T-helper 1 cell treated with Interleukin-12 subunit alpha and Interleukin-12 subunit beta and Interleukin-4 antibody, amounts not matched to agents 30 μg/mL and 1 μg/mL, for 36 hours (primary cell): ENCODE data around the gene LNP1.
A peak's percentile ranks its signal among the peaks of the same experiment; 100 is the strongest.

ENCODE experiments used
- H3K27ac Mint-ChIP-seq: one replicate; pipeline ENCODE4 v1.8.0; 2021; ENCODE audit warnings: mild to moderate bottlenecking, mixed read lengths
- H3K27me3 Mint-ChIP-seq: one replicate; pipeline ENCODE4 v1.8.0; 2021; ENCODE audit warnings: low read depth, mixed read lengths
- H3K36me3 Mint-ChIP-seq: one replicate; pipeline ENCODE4 v1.8.0; 2021; ENCODE audit warnings: low read depth, mixed read lengths
- H3K4me1 Mint-ChIP-seq: one replicate; pipeline ENCODE4 v1.8.0; 2021; ENCODE audit warnings: low read depth, mixed read lengths
- H3K4me3 Mint-ChIP-seq: one replicate; pipeline ENCODE4 v1.8.0; 2021; ENCODE audit warnings: mild to moderate bottlenecking, moderate library complexity, mixed read lengths
- H3K9me3 Mint-ChIP-seq: one replicate; pipeline ENCODE4 v1.8.0; 2021; ENCODE audit warnings: mixed read lengths

The LNP1 gene

GRCh38 chr3:100384733-100385525 is 16.4 kb upstream of the LNP1 start:
- Mint-ChIP-seq H3K4me1 (peaks cover 9% of the 10 kb centered on the region), H3K4me3 (no peak overlapping the region), H3K9me3 (peaks cover 13% of the 10 kb centered on the region), H3K27ac (no peak overlapping the region), H3K36me3 (peaks cover 33% of the 10 kb centered on the region), H3K27me3 (no peaks in the 10 kb centered on the region)

DNA sequence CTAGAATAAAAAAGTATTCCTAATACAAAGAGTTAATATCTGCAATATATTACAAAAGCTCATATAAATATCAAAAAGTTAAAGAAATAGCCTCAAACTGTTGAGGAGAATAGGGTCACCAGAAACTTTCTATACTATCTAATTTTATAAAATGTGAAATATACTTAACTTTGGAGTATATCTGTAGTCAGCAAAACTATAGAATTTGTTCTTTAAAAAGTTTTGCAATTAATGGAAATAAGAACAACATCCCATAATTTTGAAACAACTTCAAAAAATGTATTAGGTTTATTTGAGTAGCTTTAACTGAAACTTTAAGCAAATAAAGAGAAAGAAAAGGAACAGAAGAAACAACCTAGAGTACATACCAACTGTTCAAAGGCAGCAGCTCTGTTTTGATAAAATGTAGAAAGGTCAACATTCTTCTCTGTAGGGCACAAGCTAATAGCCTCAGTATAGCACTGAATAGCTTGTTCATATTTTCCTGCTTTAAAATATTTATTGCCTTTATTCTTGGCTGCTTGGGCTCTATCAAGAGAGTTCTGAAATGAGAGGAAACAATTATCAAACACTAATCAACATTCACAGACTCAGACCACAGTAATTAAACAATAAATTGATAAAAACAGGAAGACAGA is 14.8 kb upstream of the LNP1 start:
- Mint-ChIP-seq H3K4me1 (peaks cover 9% of the 10 kb centered on the region), H3K4me3 (no peak overlapping the region), H3K9me3 (peaks cover 13% of the 10 kb centered on the region), H3K27me3 (no peaks in the 10 kb centered on the region), H3K36me3 (peaks cover 27% of the 10 kb centered on the region), H3K27ac (no peak overlapping the region)

DNA sequence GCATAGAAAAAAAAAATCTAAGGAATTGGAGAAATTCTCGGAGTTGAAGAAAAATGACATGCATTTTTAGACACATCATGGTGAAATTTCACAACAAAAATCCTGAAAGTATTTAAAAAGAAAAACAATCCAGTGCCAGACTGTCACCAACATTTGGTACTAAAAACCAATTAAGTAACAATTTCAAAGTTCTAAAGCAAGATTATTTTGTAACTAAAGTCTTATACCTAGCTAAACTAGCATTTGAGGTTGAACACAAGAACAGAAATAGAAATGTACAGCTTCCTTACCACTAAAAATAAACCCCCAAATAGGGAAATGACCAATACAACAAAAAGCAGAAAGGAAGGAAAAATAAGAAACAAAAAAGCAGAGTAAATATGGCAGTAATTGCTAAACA is 12.3 kb upstream of the LNP1 start:
- H3K27me3 Mint-ChIP-seq, result no peaks in the 10 kb centered on the region
- peaks cover 30% of the 10 kb centered on the region for H3K36me3 Mint-ChIP-seq
- no peak overlapping the region for H3K4me3 Mint-ChIP-seq
- H3K27ac Mint-ChIP-seq, result no peak overlapping the region
- peaks cover 13% of the 10 kb centered on the region for H3K9me3 Mint-ChIP-seq
- H3K4me1 Mint-ChIP-seq, result peaks cover 12% of the 10 kb centered on the region

GRCh38 chr3:100395679-100396431 is 5.5 kb upstream of the LNP1 start:
- H3K27ac Mint-ChIP-seq, result no peak overlapping the region
- H3K36me3 Mint-ChIP-seq, result peaks cover 6% of the 10 kb centered on the region
- H3K9me3 Mint-ChIP-seq, result no peaks in the 10 kb centered on the region
- peaks cover 34% of the 10 kb centered on the region for H3K4me1 Mint-ChIP-seq
- H3K4me3 Mint-ChIP-seq, result no peak overlapping the region
- H3K27me3 Mint-ChIP-seq, result no peaks in the 10 kb centered on the region

DNA sequence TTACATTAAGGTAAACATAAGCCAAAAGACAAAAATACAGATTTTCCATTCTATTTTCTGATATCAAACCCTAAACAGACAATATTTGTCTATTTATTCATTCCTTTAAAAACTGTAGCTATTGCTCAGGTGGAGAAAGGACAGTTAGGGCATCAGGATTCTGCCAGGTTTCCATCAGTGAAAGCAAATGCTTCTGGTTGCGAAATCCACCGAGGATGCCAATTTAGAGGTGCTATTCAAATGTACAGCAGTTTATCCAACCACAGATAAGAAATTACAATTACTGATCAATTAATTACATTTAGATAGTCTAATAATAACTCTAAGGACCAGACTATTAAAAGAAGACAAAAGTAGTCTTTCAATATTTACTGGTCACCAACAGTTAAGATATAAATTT is 4.4 kb upstream of the LNP1 start:
- H3K4me1 Mint-ChIP-seq, result peaks cover 36% of the 10 kb centered on the region
- H3K36me3 Mint-ChIP-seq, result peaks cover 3% of the 10 kb centered on the region
- no peaks in the 10 kb centered on the region for H3K9me3 Mint-ChIP-seq
- H3K27me3 Mint-ChIP-seq, result no peaks in the 10 kb centered on the region
- no peak overlapping the region for H3K4me3 Mint-ChIP-seq
- no peak overlapping the region for H3K27ac Mint-ChIP-seq

GRCh38 chr3:100399341-100400071 is 1.8 kb upstream of the LNP1 start:
- Mint-ChIP-seq H3K36me3 (no peaks in the 10 kb centered on the region), H3K4me1 (peaks cover 49% of the 10 kb centered on the region), H3K27ac (peak overlapping the region; percentile 78), H3K9me3 (no peaks in the 10 kb centered on the region), H3K4me3 (peak overlapping the region; percentile 98), H3K27me3 (no peaks in the 10 kb centered on the region)

DNA sequence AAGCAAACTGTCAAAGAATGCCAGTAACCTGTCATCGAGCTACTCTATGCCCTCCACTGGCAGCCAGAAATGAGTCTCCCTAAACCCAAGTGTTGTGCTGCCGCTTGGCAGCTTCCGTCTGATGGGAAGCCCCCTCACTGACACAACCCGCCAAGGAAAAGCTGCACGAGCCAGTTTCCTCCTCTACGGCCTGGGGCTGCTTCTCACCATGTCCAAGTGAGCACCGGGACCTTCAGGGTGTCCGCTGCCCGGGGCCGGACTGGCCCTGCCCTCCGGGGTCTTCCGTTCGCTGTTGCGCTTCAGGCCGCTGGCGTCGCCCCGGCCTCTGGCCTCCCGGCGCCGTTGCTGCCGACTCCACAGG is 940 bp upstream of the LNP1 start:
- Mint-ChIP-seq H3K27me3 (no peaks in the 10 kb centered on the region), H3K36me3 (peaks cover 1% of the 10 kb centered on the region), H3K4me3 (peak overlapping the region; percentile 98), H3K27ac (peak overlapping the region; percentile 78), H3K9me3 (no peaks in the 10 kb centered on the region), H3K4me1 (peaks cover 51% of the 10 kb centered on the region)

GRCh38 chr3:100401674-100402041 is 319 bp downstream of the LNP1 start:
- H3K9me3 Mint-ChIP-seq, result peaks cover 5% of the 10 kb centered on the region
- peaks cover 48% of the 10 kb centered on the region for H3K4me1 Mint-ChIP-seq
- peaks cover 4% of the 10 kb centered on the region for H3K36me3 Mint-ChIP-seq
- H3K27me3 Mint-ChIP-seq, result no peaks in the 10 kb centered on the region
- H3K4me3 Mint-ChIP-seq, result peak overlapping the region; percentile 98
- H3K27ac Mint-ChIP-seq, result peak overlapping the region; percentile 96

- Mint-ChIP-seq H3K27me3 (no peaks in the 10 kb centered on the region), H3K4me3 (peak overlapping the region; percentile 98), H3K9me3 (peaks cover 10% of the 10 kb centered on the region), H3K27ac (peak overlapping the region; percentile 96), H3K36me3 (peaks cover 5% of the 10 kb centered on the region), H3K4me1 (peaks cover 44% of the 10 kb centered on the region)
Observed at GRCh38 chr3:100402256-100402655, 917 bp downstream of the LNP1 start.

GRCh38 chr3:100402891-100403290 is 1.6 kb downstream of the LNP1 start:
- Mint-ChIP-seq H3K36me3 (peaks cover 11% of the 10 kb centered on the region), H3K4me1 (peaks cover 44% of the 10 kb centered on the region), H3K9me3 (peaks cover 16% of the 10 kb centered on the region), H3K27ac (peak overlapping the region; percentile 38), H3K4me3 (peak overlapping the region; percentile 98), H3K27me3 (no peaks in the 10 kb centered on the region)

DNA sequence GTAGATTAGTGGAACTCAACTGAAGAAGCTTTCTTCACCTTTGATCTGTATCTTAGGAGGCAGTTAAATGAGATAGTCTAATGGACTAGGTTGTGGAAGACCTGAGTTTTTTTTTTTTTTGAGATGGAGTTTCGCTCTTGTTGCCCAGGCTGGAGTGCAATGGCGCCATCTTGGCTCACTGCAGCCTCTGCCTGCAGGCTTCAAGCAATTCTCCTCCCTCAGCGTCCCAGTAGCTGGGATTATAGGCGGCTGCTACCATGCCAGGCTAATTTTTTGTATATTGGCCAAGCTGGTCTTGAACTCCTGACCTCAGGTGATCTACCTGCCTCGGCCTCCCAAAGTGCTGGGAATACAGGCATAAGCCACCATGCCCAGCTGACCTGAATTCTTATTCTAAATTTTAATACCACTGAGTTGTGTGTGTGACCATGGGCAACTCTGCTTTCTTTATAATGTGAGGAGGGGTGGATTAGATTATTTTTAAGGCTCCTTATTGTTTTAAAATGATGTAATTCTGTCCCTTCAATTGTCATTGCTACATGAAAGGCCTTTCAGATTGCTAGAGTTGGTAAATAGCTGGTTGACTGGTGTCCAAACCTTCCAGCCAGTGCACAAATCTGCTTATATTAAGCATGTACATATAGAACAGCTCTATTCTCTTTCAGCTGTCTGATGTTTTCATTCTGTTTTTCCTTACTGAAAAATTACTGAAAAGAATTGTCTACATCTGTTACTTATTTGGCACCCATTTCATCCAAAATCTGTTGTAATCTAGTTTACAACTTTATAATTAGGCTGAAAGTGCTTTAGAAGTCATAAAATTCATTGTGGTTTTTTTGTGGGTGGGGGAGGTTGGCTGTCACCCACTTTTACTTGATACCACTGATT is 2.3 kb downstream of the LNP1 start:
- Mint-ChIP-seq H3K27ac (no peak overlapping the region), H3K27me3 (no peaks in the 10 kb centered on the region)

DNA sequence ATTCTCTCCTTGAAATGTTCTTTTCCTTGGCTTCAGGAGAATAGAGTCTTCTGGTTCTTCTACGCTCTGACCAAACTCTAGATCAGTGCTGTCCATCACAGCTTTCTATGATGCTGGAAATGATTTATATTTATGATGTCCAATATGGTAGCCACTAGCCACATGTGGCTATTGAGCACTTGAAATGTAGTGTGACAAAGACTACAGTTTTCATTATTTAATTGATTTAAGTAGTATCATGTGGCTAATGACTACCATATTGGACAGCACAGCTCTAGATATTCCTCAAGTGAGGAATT is 2.9 kb downstream of the LNP1 start:
- no peak overlapping the region for H3K27ac Mint-ChIP-seq
- no peak overlapping the region for H3K4me3 Mint-ChIP-seq
- no peaks in the 10 kb centered on the region for H3K27me3 Mint-ChIP-seq
- H3K36me3 Mint-ChIP-seq, result peaks cover 13% of the 10 kb centered on the region
- peaks cover 23% of the 10 kb centered on the region for H3K9me3 Mint-ChIP-seq
- H3K4me1 Mint-ChIP-seq, result peaks cover 36% of the 10 kb centered on the region

More for the DNA sequence above, 2.3 kb downstream of the LNP1 start:
- peaks cover 13% of the 10 kb centered on the region for H3K36me3 Mint-ChIP-seq
- H3K4me1 Mint-ChIP-seq, result peaks cover 41% of the 10 kb centered on the region
- H3K9me3 Mint-ChIP-seq, result peaks cover 20% of the 10 kb centered on the region
- peak overlapping the region; percentile 15 for H3K4me3 Mint-ChIP-seq

DNA sequence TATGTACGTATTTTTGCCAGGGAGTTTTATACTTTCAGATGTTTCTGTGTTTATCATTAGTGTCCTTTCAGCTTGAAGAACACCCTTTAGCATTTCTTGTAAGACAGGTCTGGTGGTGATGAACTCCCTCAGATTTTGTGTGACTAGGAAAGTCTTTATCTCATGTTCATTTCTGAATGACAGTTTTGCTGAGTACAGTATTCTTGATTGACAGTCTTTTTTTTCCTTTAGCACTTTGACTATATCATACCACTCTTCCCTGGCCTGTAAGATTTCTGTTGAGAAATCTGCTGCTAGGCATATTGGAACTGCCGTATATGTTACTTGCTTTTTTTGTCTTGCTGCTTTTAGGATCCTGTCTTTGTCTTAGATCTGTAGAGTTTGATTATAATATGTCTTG is 5.8 kb downstream of the LNP1 start:
- Mint-ChIP-seq H3K9me3 (peaks cover 23% of the 10 kb centered on the region), H3K4me1 (peaks cover 21% of the 10 kb centered on the region), H3K36me3 (peaks cover 16% of the 10 kb centered on the region), H3K4me3 (no peak overlapping the region), H3K27me3 (no peaks in the 10 kb centered on the region), H3K27ac (no peak overlapping the region)
